Prostate gland (tissue), 2 donors: ENCODE results near the gene WNK2. TPM values are rescaled to one million over a fixed set of nuclear protein-coding genes. Genes with fewer than 3 reads are reported as not detected.

ENCODE experiments used
- DNase-seq: peaks from one replicate; pipeline ENCODE4 v3.0.0-alpha.2; 2019; ENCODE audit warnings: low spot score
- H3K27ac ChIP-seq, 2 donors: fragments of 200-600 bp; sonication (generic); 2 replicates each; pipeline ENCODE4 v1.5.1; 2017 to 2019
- H3K27me3 ChIP-seq: fragments of 200-600 bp; sonication (generic); replicated peaks from 2 replicates; pipeline ENCODE4 v1.5.1; 2019; ENCODE audit not compliant: insufficient read depth
- H3K36me3 ChIP-seq, 2 donors: fragments of 200-600 bp; sonication (generic); 1 replicate in 1 of 2; 2 replicates in 1 of 2; pipeline versions ENCODE4 v1.5.1 to v1.8.1; 2017 to 2019
- H3K4me1 ChIP-seq: fragments of 200-600 bp; sonication (generic); replicated peaks from 2 replicates; pipeline ENCODE4 v1.5.1; 2019
- H3K4me3 ChIP-seq, 2 donors: fragments of 200-600 bp; sonication (generic); 2 replicates each; pipeline ENCODE4 v1.5.1; 2017 to 2019
- H3K9me3 ChIP-seq: fragments of 200-600 bp; sonication (generic); 2 replicates; pipeline ENCODE4 v1.5.1; 2017
- POLR2A ChIP-seq: fragments of 450-650 bp; IDR thresholded peaks from one replicate; pipeline ENCODE4 v1.6.1; 2016; ENCODE audit warnings: antibody characterized with exemption, mild to moderate bottlenecking
- POLR2AphosphoS5 ChIP-seq: sonication (generic); formaldehyde crosslinking; IDR thresholded peaks from one replicate; pipeline ENCODE4 v1.6.1; 2017; ENCODE audit warnings: antibody characterized with exemption
- WGBS: methylation state at CpG from one replicate; pipeline ENCODE4 v1.1.5; 2018; 5-methylcytosine and 5-hydroxymethylcytosine counted together
- intact Hi-C: fragments of 100-400 bp; cut with DNase I; formaldehyde crosslinking; loops from one replicate; pipeline ENCODE4 v1.14.2; 2022
- total RNA-seq, 2 donors: library from RNA; depleted of rRNA; stranded (reverse); fragments of >200 nt; gene quantifications; one replicate each; pipeline ENCODE4 v1.1.0, GENCODE V29; 2016
- TF ChIP-seq, protein P1 (sequence below), 4 experiments: fragments of 200-600 bp in 2 of 4; fragments of 450-650 bp in 2 of 4; sonication (generic) in 2 of 4; IDR thresholded peaks; 1 replicate in 3 of 4; 2 replicates in 1 of 4; pipeline ENCODE4 v1.5.1; 2016 to 2019; ENCODE audit warnings: antibody characterized with exemption in 4 of 4, mild to moderate bottlenecking in 2 of 4, moderate library complexity in 2 of 4

WNK2 gene
- total RNA-seq, 2 donors from 2014 or later, result 77.9 to 136 TPM

DNA sequence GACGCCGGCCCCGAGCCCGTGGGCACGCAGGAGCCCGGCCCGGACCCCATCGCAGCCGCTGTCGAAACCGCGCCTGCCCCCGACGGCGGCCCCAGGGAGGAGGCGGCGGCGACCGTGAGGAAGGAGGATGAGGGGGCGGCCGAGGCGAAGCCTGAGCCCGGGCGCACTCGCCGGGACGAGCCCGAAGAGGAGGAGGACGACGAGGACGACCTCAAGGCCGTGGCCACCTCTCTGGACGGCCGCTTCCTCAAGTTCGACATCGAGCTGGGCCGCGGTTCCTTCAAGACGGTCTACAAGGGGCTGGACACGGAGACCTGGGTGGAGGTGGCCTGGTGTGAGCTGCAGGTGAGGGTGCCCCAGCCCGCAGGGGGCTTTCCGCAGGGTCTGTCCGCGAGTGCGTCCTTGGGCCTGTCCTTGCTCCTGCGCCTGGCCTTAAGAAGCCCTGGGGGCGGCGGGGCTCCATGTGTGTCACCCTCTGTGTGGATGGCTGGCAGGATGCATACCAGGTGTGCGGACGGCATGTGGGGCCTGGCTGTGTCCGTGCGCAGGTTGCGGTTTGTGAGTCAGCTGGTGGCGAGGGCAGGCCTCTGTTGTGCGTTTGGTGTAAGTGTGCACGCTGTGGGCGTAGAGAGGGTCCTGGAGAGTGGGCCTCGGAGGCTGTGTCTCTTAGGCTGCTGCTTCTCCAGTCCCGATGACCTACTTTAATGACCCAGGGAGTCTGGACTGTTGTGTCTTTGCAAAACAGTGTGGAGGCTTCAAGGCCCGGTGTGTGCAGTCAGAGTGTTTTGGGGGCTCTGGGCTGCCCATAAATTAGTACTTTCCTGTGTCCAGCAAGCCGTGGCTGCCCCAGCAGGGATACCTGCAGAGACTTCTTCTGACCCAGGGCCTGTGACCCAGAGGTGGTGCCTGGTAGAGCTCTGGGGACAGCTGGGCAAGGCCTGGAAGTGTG lies 1.6 kb downstream of the WNK2 start:
- Histone ChIP-seq H3K4me3 (peak overlapping the region; percentile 45 to 69), H3K27me3 (no peaks in the 10 kb centered on the region), H3K36me3 (no peaks in the 10 kb centered on the region), H3K27ac (peak overlapping the region; percentile 56 to 62), H3K4me1 (peaks cover 18% of the 10 kb centered on the region), H3K9me3 (no peaks in the 10 kb centered on the region)
- DNase-seq, result no peak
- TF ChIP-seq, protein P1, sequence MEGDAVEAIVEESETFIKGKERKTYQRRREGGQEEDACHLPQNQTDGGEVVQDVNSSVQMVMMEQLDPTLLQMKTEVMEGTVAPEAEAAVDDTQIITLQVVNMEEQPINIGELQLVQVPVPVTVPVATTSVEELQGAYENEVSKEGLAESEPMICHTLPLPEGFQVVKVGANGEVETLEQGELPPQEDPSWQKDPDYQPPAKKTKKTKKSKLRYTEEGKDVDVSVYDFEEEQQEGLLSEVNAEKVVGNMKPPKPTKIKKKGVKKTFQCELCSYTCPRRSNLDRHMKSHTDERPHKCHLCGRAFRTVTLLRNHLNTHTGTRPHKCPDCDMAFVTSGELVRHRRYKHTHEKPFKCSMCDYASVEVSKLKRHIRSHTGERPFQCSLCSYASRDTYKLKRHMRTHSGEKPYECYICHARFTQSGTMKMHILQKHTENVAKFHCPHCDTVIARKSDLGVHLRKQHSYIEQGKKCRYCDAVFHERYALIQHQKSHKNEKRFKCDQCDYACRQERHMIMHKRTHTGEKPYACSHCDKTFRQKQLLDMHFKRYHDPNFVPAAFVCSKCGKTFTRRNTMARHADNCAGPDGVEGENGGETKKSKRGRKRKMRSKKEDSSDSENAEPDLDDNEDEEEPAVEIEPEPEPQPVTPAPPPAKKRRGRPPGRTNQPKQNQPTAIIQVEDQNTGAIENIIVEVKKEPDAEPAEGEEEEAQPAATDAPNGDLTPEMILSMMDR (IDR thresholded peaks at IDR 0.05), result no peak
- TF ChIP-seq POLR2AphosphoS5, result no peak
- no peak for TF ChIP-seq POLR2A
- intact Hi-C loops, result loop anchor here (2.0 to 5.0 kb wide), 2 partner anchors 21 to 53 kb away; partner anchors contain the start of gene NINJ1
- 46% methylated on average over 58 of the region's 61 CpGs for WGBS

DNA sequence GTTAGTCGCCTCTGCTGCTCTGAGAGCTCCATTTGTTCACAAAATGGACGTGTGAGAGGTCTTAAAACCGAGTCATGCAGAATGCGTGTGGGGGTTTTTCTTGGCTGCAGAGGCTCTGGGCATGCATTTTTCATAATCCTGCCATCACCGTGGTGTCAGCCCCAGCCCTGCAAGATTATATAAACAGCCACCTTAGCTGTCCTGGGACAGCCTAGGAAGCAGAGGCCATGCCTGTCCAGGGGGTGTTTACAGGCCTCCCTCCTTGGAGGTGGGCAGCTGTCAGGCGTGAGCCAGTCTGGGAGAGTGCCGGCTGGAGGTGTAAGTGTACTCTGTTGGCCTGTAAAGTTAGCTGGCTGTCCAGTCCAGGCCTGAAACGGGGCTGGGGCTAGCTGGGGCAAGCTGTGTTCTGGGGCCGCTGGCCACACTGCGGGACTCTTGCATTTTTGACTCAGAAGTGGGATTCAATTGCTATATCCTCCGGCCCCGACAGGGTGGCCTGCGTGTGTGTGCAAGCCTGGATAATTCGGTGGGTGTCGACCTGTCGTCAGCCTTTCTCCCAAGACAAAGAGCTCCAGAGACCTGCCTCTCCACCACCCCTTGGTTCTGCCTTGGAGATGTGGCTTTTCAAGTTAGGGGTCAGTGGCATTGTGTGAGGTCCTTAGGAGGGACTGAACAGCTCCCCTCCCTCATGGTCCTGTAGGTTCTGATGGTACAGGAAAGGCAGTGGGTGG lies 2.4 kb downstream of the WNK2 start:
- WGBS, result 34% methylated on average over 15 of the region's 16 CpGs
- peak overlapping the region in 1 of 2 donors; percentile 69 for H3K4me3 ChIP-seq
- H3K36me3 ChIP-seq, result no peaks in the 10 kb centered on the region
- H3K4me1 ChIP-seq, result peaks cover 18% of the 10 kb centered on the region
- intact Hi-C loops, result loop anchor here (5.0 kb wide), 1 partner anchor 54 kb away; the partner anchor contains the start of gene NINJ1
- peak; percentile 39 for DNase-seq
- no peaks in the 10 kb centered on the region for H3K27me3 ChIP-seq
- H3K27ac ChIP-seq, result peak overlapping the region; percentile 56 to 62
- no peaks in the 10 kb centered on the region for H3K9me3 ChIP-seq
- TF ChIP-seq POLR2AphosphoS5, result no peak
- TF ChIP-seq POLR2A, result no peak
- TF ChIP-seq, protein P1 (IDR thresholded peaks at IDR 0.05), result no peak

DNA sequence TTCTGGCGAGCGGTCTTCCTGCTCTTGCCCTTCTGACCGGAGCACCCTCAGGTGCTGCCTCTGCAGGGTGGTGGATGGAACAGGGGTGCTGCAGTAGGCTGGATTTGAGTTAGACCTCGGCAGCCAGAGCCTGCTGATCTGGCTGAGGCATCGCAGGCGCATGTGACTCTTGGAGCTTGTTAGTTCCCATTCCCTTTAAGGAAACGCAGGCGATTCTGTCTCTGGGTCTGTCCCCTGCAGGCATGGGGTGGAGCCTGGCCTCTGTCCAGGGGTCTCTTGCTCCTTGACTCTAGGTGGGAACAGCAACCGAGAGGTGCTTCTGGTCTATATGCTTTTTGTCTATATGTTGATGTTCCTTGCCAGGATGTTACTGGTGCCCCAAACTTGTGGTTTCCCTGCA lies 3.1 kb downstream of the WNK2 start:
- Histone ChIP-seq H3K4me3 (no peak overlapping the region), H3K9me3 (no peaks in the 10 kb centered on the region), H3K27ac (peak overlapping the region; percentile 56 to 62), H3K4me1 (peaks cover 18% of the 10 kb centered on the region), H3K36me3 (no peaks in the 10 kb centered on the region), H3K27me3 (no peaks in the 10 kb centered on the region)
- peak; percentile 23 for TF ChIP-seq POLR2AphosphoS5
- TF ChIP-seq, protein P1 (IDR thresholded peaks at IDR 0.05), result no peak
- intact Hi-C loops, result loop anchor here (5.0 kb wide), 1 partner anchor 55 kb away; the partner anchor contains the start of gene NINJ1
- DNase-seq, result peak; percentile 50
- 34% methylated on average over 9 of the region's 9 CpGs for WGBS

DNA sequence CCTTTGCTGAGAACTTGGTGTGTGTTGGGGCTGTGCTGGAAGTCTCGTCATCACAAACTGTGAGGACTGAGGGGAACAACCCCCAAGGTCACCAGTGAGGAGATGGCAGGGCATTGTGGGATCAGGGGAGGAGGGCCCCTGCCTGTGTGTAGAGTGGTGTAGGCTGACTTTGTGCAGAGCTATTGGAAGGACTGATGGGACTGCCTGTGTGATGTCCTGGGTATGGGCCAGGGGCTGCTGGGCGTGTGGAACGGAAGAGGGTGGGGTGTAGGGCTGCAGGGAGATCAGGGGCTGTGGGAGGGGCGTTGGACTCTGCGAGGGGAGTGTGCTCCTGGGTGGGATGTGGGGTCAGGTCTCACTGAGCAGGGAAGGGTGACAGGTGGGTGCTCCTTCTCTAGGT lies 3.6 kb downstream of the WNK2 start:
- intact Hi-C loops, result loop anchor here (5.0 kb wide), 1 partner anchor 55 kb away; the partner anchor contains the start of gene NINJ1
- 54% methylated on average over 5 of the region's 5 CpGs for WGBS
- H3K9me3 ChIP-seq, result no peaks in the 10 kb centered on the region
- no peak for DNase-seq
- TF ChIP-seq, protein P1 (IDR thresholded peaks at IDR 0.05), result no peak
- TF ChIP-seq POLR2A (no peak), POLR2AphosphoS5 (no peak)
- H3K4me3 ChIP-seq, result no peak overlapping the region
- no peaks in the 10 kb centered on the region for H3K36me3 ChIP-seq
- H3K27me3 ChIP-seq, result no peaks in the 10 kb centered on the region
- peak overlapping the region; percentile 56 to 62 for H3K27ac ChIP-seq
- H3K4me1 ChIP-seq, result peaks cover 18% of the 10 kb centered on the region
